Keratinocyte (primary cell): ENCODE results near the gene UQCR10. TPM values are rescaled to one million over a fixed set of nuclear protein-coding genes. Genes with fewer than 3 reads are reported as not detected.

Source experiments
- DNase-seq: peaks from one replicate; pipeline ENCODE4 v3.0.0-alpha.2; 2011; ENCODE audit warnings: low read depth, missing footprints, low spot score
- FAIRE-seq: peaks from 2 replicates; lab custom pipeline; 2011; peaks lifted over from hg19 to GRCh38; lab: Jason Lieb, UNC
- H2AFZ ChIP-seq: 2 replicates; pipeline ENCODE4 v1.6.0; 2012; ENCODE audit warnings: low read length, control low read depth, inconsistent platforms; ENCODE audit not compliant: control insufficient read depth
- H3K27ac ChIP-seq: 2 replicates; pipeline ENCODE4 v1.5.1; 2011; ENCODE audit warnings: low read length; ENCODE audit not compliant: control insufficient read depth, insufficient read depth
- H3K27me3 ChIP-seq: 3 replicates; pipeline ENCODE4 v1.6.0; 2011; ENCODE audit warnings: low read length; ENCODE audit not compliant: control insufficient read depth, insufficient read depth; ENCODE audit errors: extremely low read depth
- H3K36me3 ChIP-seq, 2 experiments: 2 replicates in 1 of 2; 3 replicates in 1 of 2; pipeline ENCODE4 v1.5.1; 2011; ENCODE audit warnings: low read length in 2 of 2, mild to moderate bottlenecking in 1 of 2; ENCODE audit not compliant: control insufficient read depth in 2 of 2, insufficient read depth in 2 of 2; ENCODE audit errors: extremely low read depth in 1 of 2
- H3K4me1 ChIP-seq: 3 replicates; pipeline ENCODE4 v1.5.1; 2011; ENCODE audit warnings: low read length; ENCODE audit not compliant: control insufficient read depth, insufficient read depth; ENCODE audit errors: extremely low read depth
- H3K4me2 ChIP-seq: 3 replicates; pipeline ENCODE4 v1.6.0; 2011; ENCODE audit warnings: low read depth, low read length; ENCODE audit not compliant: control insufficient read depth, insufficient read depth; ENCODE audit errors: extremely low read depth
- H3K4me3 ChIP-seq, 3 experiments: fragments of 200-600 bp in 1 of 3; sonication (generic) in 1 of 3; 2 replicates in 2 of 3; 3 replicates in 1 of 3; pipeline ENCODE4 v1.5.1; 2011 to 2016; ENCODE audit warnings: low read length in 3 of 3, mild to moderate bottlenecking in 3 of 3, control low read depth in 2 of 3, inconsistent platforms in 1 of 3, low read depth in 1 of 3, mixed read lengths in 1 of 3, mixed run types in 1 of 3, moderate library complexity in 1 of 3; ENCODE audit not compliant: control insufficient read depth in 2 of 3, insufficient read depth in 2 of 3; ENCODE audit errors: extremely low read depth in 1 of 3
- H3K79me2 ChIP-seq: 2 replicates; pipeline ENCODE4 v1.6.0; 2012; ENCODE audit warnings: low read length; ENCODE audit not compliant: control insufficient read depth, insufficient read depth
- H3K9ac ChIP-seq: 3 replicates; pipeline ENCODE4 v1.6.0; 2011; ENCODE audit warnings: low read length; ENCODE audit not compliant: control insufficient read depth, insufficient read depth; ENCODE audit errors: extremely low read depth
- H3K9me1 ChIP-seq: 3 replicates; pipeline ENCODE4 v1.6.0; 2011; ENCODE audit warnings: low read length; ENCODE audit not compliant: control insufficient read depth, insufficient read depth; ENCODE audit errors: extremely low read depth
- H3K9me3 ChIP-seq: 2 replicates; pipeline ENCODE4 v1.5.1; 2012; ENCODE audit warnings: low read depth, low read length; ENCODE audit not compliant: control insufficient read depth
- H4K20me1 ChIP-seq: 3 replicates; pipeline ENCODE4 v1.6.0; 2011; ENCODE audit warnings: low read length; ENCODE audit not compliant: control insufficient read depth, insufficient read depth; ENCODE audit errors: extremely low read depth
- CTCF ChIP-seq, 3 experiments: IDR thresholded peaks in 1 of 3; conservative IDR thresholded peaks in 1 of 3; optimal IDR thresholded peaks in 1 of 3; 2 replicates in 2 of 3; 3 replicates in 1 of 3; pipeline versions ENCODE3 to v1.5.1; 2011; ENCODE audit warnings: low read length in 3 of 3, mild to moderate bottlenecking in 3 of 3, moderate library complexity in 2 of 3, control low read depth in 1 of 3, inconsistent platforms in 1 of 3; ENCODE audit not compliant: insufficient read depth in 2 of 3; ENCODE audit errors: extremely low read depth in 1 of 3
- EZH2 ChIP-seq: IDR thresholded peaks from one replicate; pipeline ENCODE4 v1.6.1; 2012; ENCODE audit warnings: inconsistent platforms, mild to moderate bottlenecking, low read length, moderate library complexity
- dilution Hi-C: fragments of 300-500 bp; cut with MboI; formaldehyde crosslinking; loops from one replicate; pipeline ENCODE4 v1.7.0; 2020; ENCODE audit warnings: low sequenced_read_pairs; ENCODE audit not compliant: extremely low pct_ligation_motif_present
- polyA plus RNA-seq, 5 experiments: library from polyadenylated mRNA; depleted of rRNA in 3 of 5; stranded (reverse) in 3 of 5; stranded (forward) in 1 of 5; unstranded in 1 of 5; fragments of >200 nt; gene quantifications; 1 replicate in 1 of 5; 2 replicates in 3 of 5; 3 replicates in 1 of 5; pipeline versions ENCODE4 v1.2.1 to v1.2.3, GENCODE V29; 2011 to 2012; ENCODE audit warnings: missing spikeins in 2 of 5, low read depth in 1 of 5, low replicate concordance in 1 of 5

The UQCR10 gene
- polyA plus RNA-seq, 1 donor (not counting 4 experiments of a cell fraction or from before 2014, with no cell fraction given): 161 TPM

GRCh38 chr22:29735416-29735815 is 31.8 kb upstream of the UQCR10 start:
- Histone ChIP-seq H3K9me1 (no peaks in the 10 kb centered on the region), H3K79me2 (no peaks in the 10 kb centered on the region), H3K36me3 (peaks cover 0 to 5% of the 10 kb centered on the region in 2 experiments), H3K27me3 (no peaks in the 10 kb centered on the region), H3K4me1 (peaks cover 3% of the 10 kb centered on the region), H2AFZ (no peak overlapping the region), H4K20me1 (no peaks in the 10 kb centered on the region), H3K9me3 (no peaks in the 10 kb centered on the region), H3K9ac (no peak overlapping the region), H3K4me3 (no peak overlapping the region), H3K4me2 (no peak overlapping the region), H3K27ac (no peak overlapping the region)
- FAIRE-seq (no peak), DNase-seq (no peak)
- dilution Hi-C loops: no loop called here
- TF ChIP-seq CTCF (optimal IDR thresholded peaks at IDR 0.05 in 1 of 3, IDR thresholded peaks at IDR 0.05 in 1 of 3, conservative IDR thresholded peaks at IDR 0.05 in 1 of 3; ENCODE audit: extremely low read depth in 1 of 3, insufficient read depth in 2 of 3, low read length in 3 of 3): no peak
- TF ChIP-seq EZH2: no peak

GRCh38 chr22:29737251-29738117 is 29.7 kb upstream of the UQCR10 start:
- Histone ChIP-seq H3K9ac (no peak overlapping the region), H3K27ac (no peak overlapping the region), H3K9me1 (no peaks in the 10 kb centered on the region), H4K20me1 (no peaks in the 10 kb centered on the region), H3K4me3 (no peak overlapping the region), H3K4me1 (peaks cover 3% of the 10 kb centered on the region), H2AFZ (no peak overlapping the region), H3K27me3 (no peaks in the 10 kb centered on the region), H3K9me3 (no peaks in the 10 kb centered on the region), H3K79me2 (no peaks in the 10 kb centered on the region), H3K4me2 (no peak overlapping the region), H3K36me3 (peaks cover 0 to 5% of the 10 kb centered on the region in 2 experiments)
- FAIRE-seq (no peak), DNase-seq (no peak)
- dilution Hi-C loops: no loop called here
- TF ChIP-seq CTCF (optimal IDR thresholded peaks at IDR 0.05 in 1 of 3, IDR thresholded peaks at IDR 0.05 in 1 of 3, conservative IDR thresholded peaks at IDR 0.05 in 1 of 3; ENCODE audit: extremely low read depth in 1 of 3, insufficient read depth in 2 of 3, low read length in 3 of 3) (no peak), EZH2 (no peak)
